ENCODE data around the gene ZNF264.
"Not testable (repeated sequence)": the region's sequence is repeated elsewhere in the genome, so short reads cannot be mapped to it uniquely, and the experiment has no call there.

The ZNF264 gene

GRCh38 chr19:57191141-57192076 lies at the start of gene ZNF264:
TSS of gene ZNF264 (plus strand) at chr19:57191500. CDS start at chr19:57191914, 414 bp downstream.
- in situ Hi-C loops (cut with MboI; ENCODE audit: low sequenced_read_pairs): no loop called here

GRCh38 chr19:57141699-57142098 lies 49.6 kb upstream of the ZNF264 start:
- in situ Hi-C loops (cut with MboI; ENCODE audit: low sequenced_read_pairs): no loop called here

GRCh38 chr19:57152921-57153320 lies 38.4 kb upstream of the ZNF264 start:
- in situ Hi-C loops (cut with MboI; ENCODE audit: low sequenced_read_pairs): no loop called here

- in situ Hi-C loops (cut with MboI; ENCODE audit: low sequenced_read_pairs): no loop called here
Observed at GRCh38 chr19:57161985-57162539, 29.2 kb upstream of the ZNF264 start.

GRCh38 chr19:57165846-57166245 lies 25.5 kb upstream of the ZNF264 start:
- in situ Hi-C loops (cut with MboI; ENCODE audit: low sequenced_read_pairs): no loop called here

- in situ Hi-C loops (cut with MboI; ENCODE audit: low sequenced_read_pairs): no loop called here
Observed at GRCh38 chr19:57167385-57167784, 23.9 kb upstream of the ZNF264 start, which contains the start of gene DUXA. TSS of gene DUXA (minus strand) at chr19:57167485. CDS start at chr19:57167443, 42 bp downstream.

- in situ Hi-C loops (cut with MboI; ENCODE audit: low sequenced_read_pairs): no loop called here
Observed at GRCh38 chr19:57171551-57172081, 19.7 kb upstream of the ZNF264 start.

- in situ Hi-C loops (cut with MboI; ENCODE audit: low sequenced_read_pairs): no loop called here
Observed at GRCh38 chr19:57190301-57190700, 999 bp upstream of the ZNF264 start.

- in situ Hi-C loops (cut with MboI; ENCODE audit: low sequenced_read_pairs): no loop called here
Observed at GRCh38 chr19:57192077-57192420, 749 bp downstream of the ZNF264 start.

- in situ Hi-C loops (cut with MboI; ENCODE audit: low sequenced_read_pairs): no loop called here
Observed at GRCh38 chr19:57192993-57193392, 1.7 kb downstream of the ZNF264 start.

GRCh38 chr19:57197874-57198273 lies 6.6 kb downstream of the ZNF264 start:
- in situ Hi-C loops (cut with MboI; ENCODE audit: low sequenced_read_pairs): not testable (repeated sequence)

- in situ Hi-C loops (cut with MboI; ENCODE audit: low sequenced_read_pairs): no loop called here
Observed at GRCh38 chr19:57202160-57202559, 10.9 kb downstream of the ZNF264 start.

- in situ Hi-C loops (cut with MboI; ENCODE audit: low sequenced_read_pairs): no loop called here
Observed at GRCh38 chr19:57210381-57210780, 19.1 kb downstream of the ZNF264 start.

GRCh38 chr19:57212109-57212508 lies 20.8 kb downstream of the ZNF264 start:
- in situ Hi-C loops (cut with MboI; ENCODE audit: low sequenced_read_pairs): no loop called here

- in situ Hi-C loops (cut with MboI; ENCODE audit: low sequenced_read_pairs): no loop called here
Observed at GRCh38 chr19:57227502-57227901, 36.2 kb downstream of the ZNF264 start.

- in situ Hi-C loops (cut with MboI; ENCODE audit: low sequenced_read_pairs): no loop called here
Observed at GRCh38 chr19:57231686-57232085, 40.4 kb downstream of the ZNF264 start.

- in situ Hi-C loops (cut with MboI; ENCODE audit: low sequenced_read_pairs): no loop called here
Observed at GRCh38 chr19:57233207-57233606, 41.9 kb downstream of the ZNF264 start.

GRCh38 chr19:57239982-57240310 lies 48.6 kb downstream of the ZNF264 start:
- in situ Hi-C loops (cut with MboI; ENCODE audit: low sequenced_read_pairs): no loop called here

- in situ Hi-C loops (cut with MboI; ENCODE audit: low sequenced_read_pairs): no loop called here
Observed at GRCh38 chr19:57240311-57241090, 49.2 kb downstream of the ZNF264 start, which contains the start of gene ZNF805. TSS of gene ZNF805 (plus strand) at chr19:57240632. CDS start at chr19:57240892, 260 bp downstream.

- in situ Hi-C loops (cut with MboI; ENCODE audit: low sequenced_read_pairs): no loop called here
Observed at GRCh38 chr19:57241176-57241575, 49.9 kb downstream of the ZNF264 start.

- in situ Hi-C loops (cut with MboI; ENCODE audit: low sequenced_read_pairs): no loop called here
Observed at GRCh38 chr19:57242821-57243220, 51.5 kb downstream of the ZNF264 start.
